Dermis blood vessel endothelial cell (primary cell): ENCODE measurements around the gene LARP1. TPM values are rescaled to one million over a fixed set of nuclear protein-coding genes. Genes with fewer than 3 reads are reported as not detected.

ENCODE experiments used
- DNase-seq: peaks from one replicate; pipeline ENCODE4 v3.0.0; 2010
- total RNA-seq: library from RNA; depleted of rRNA; stranded (reverse); fragments of >200 nt; gene quantifications from 2 replicates; pipeline ENCODE4 v1.2.3, GENCODE V29; 2014

Gene LARP1
- total RNA-seq, 1 donor from 2014 or later: 43.7 TPM

GRCh38 chr5:154860123-154860522 is 104.9 kb downstream of the LARP1 start:
- DNase-seq: peak; percentile 43

DNA sequence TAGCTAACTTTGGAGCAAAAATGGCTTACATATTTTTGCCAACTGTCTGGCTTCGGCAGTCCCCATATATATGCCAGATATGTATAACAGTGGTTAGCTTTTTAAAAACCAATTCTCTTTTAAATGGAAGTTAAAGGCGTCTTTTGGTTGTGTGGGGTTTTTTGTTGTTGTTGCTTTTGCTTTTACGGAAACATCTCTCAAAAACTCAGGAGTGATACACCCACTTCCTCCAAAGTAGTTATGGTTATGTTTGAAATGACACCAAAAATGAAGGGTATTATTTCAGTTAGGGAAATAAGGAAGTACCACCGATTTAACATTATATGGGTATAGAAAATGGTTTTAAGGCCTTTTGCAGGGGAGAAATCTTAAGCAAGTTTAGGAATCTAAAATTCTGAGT is 105.6 kb downstream of the LARP1 start:
- DNase-seq: peak; percentile 14

DNA sequence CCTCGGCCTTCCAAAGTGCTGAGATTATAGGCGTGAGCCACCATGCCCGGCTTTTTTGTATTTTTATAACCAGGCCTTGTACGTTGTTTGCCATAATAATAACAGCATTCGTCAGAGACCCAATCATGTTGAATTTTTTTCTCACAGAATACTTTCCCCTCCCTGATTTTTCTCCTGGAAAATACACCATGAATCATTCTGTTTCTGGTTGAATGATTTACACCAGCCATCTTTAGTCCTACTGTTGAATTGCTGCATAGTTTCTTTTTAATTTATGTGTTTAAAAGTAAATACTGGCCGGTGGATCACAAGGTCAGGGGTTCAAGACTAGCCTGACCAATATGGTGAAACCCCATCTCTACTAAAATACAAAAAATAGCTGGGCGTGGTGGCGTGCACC is 106.8 kb downstream of the LARP1 start:
- no peak for DNase-seq

GRCh38 chr5:154862766-154863165 is 107.6 kb downstream of the LARP1 start:
- no peak for DNase-seq

- DNase-seq: no peak
These were observed 108.3 kb downstream of the LARP1 start for GRCh38 chr5:154863291-154864080.

- DNase-seq: peak; percentile 14
These were observed 110.4 kb downstream of the LARP1 start for GRCh38 chr5:154865466-154866184.

GRCh38 chr5:154866841-154867240 is 111.7 kb downstream of the LARP1 start:
- DNase-seq: no peak

Other genes with a start within 250 kb of the LARP1 start
- gene FAXDC2, start 95.2 kb downstream of the LARP1 start, total RNA-seq: 11.4 and 11.9 TPM in 2 replicates
- gene CNOT8, start 103.2 kb downstream of the LARP1 start, total RNA-seq: 106 and 114 TPM in 2 replicates
- 19.7 and 27.5 TPM in 2 replicates for gene GEMIN5, start 182.8 kb downstream of the LARP1 start, total RNA-seq
- gene MRPL22, start 185.7 kb downstream of the LARP1 start, total RNA-seq: 24.0 and 35.6 TPM in 2 replicates